GOT3 (cell line): ENCODE measurements around the gene PFKM.
A peak's percentile ranks its signal among the peaks of the same experiment; 100 is the strongest.

Experiments
- DNase-seq: peaks from one replicate; lab custom pipeline; 2025; ENCODE audit warnings: mixed read lengths; lab: John Stamatoyannopoulos, UW

PFKM gene

GRCh38 chr12:48119078-48119833, at the start of gene PFKM:
Gene PFKM, plus strand, starts transcription at chr12:48119364. Its CDS starts 3,411 bp downstream, at chr12:48122775.
- DNase-seq = peak; percentile 31

GRCh38 chr12:48070033-48070432, 49.1 kb upstream of the PFKM start:
- no peak for DNase-seq

GRCh38 chr12:48070731-48071130, 48.4 kb upstream of the PFKM start:
- DNase-seq = no peak

- DNase-seq = no peak
Measured at GRCh38 chr12:48071808-48072207, 47.4 kb upstream of the PFKM start.

- DNase-seq = no peak
Measured at GRCh38 chr12:48072266-48072665, 46.9 kb upstream of the PFKM start.

- DNase-seq = no peak
Measured at GRCh38 chr12:48074266-48074665, 44.9 kb upstream of the PFKM start.

GRCh38 chr12:48075832-48076231, 43.3 kb upstream of the PFKM start:
- no peak for DNase-seq

- DNase-seq = no peak
Measured at GRCh38 chr12:48077111-48077510, 42.1 kb upstream of the PFKM start.

GRCh38 chr12:48078901-48079300, 40.3 kb upstream of the PFKM start:
- DNase-seq = no peak

- no peak for DNase-seq
Measured at GRCh38 chr12:48080285-48080684, 38.9 kb upstream of the PFKM start.

- no peak for DNase-seq
Measured at GRCh38 chr12:48080821-48081220, 38.3 kb upstream of the PFKM start.

GRCh38 chr12:48084066-48084465, 35.1 kb upstream of the PFKM start:
- DNase-seq = no peak

- DNase-seq = no peak
Measured at GRCh38 chr12:48084841-48085460, 34.2 kb upstream of the PFKM start.

- DNase-seq = no peak
Measured at GRCh38 chr12:48086327-48086726, 32.8 kb upstream of the PFKM start.

- no peak for DNase-seq
Measured at GRCh38 chr12:48092611-48093010, 26.6 kb upstream of the PFKM start.

GRCh38 chr12:48104531-48104930, 14.6 kb upstream of the PFKM start:
- no peak for DNase-seq

GRCh38 chr12:48105321-48105866, 13.8 kb upstream of the PFKM start:
- no peak for DNase-seq

GRCh38 chr12:48105867-48106680, 13.1 kb upstream of the PFKM start, which contains the start of gene SENP1:
Gene SENP1, minus strand, starts transcription at chr12:48106079. Its CDS starts 4,607 bp downstream, at chr12:48101472.
- DNase-seq = peak; percentile 81

- no peak for DNase-seq
Measured at GRCh38 chr12:48106681-48107613, 12.2 kb upstream of the PFKM start.

GRCh38 chr12:48109424-48109823, 9.7 kb upstream of the PFKM start:
- no peak for DNase-seq

GRCh38 chr12:48110691-48111311, 8.4 kb upstream of the PFKM start:
- DNase-seq = no peak
